IMR-90 (cell line): Measurements from ENCODE around the gene S100A12. TPM values are rescaled to one million over a fixed set of nuclear protein-coding genes. Genes with fewer than 3 reads are reported as not detected.

Experiments used
- ATAC-seq: fragments of 200-7000 bp; cut with Tn5 transposase; 2 replicates; pipeline ENCODE4 v1.9.1; 2020; ENCODE audit warnings: low read depth, mild to moderate bottlenecking, moderate library complexity
- BruUV-seq: library from RNA; stranded (reverse); fragments of 400-500 nt; replicated peaks from 2 replicates; lab custom pipeline; 2021; lab: Mats Ljungman, UMichigan
- CTCF ChIA-PET: fragments of 300-600 bp; formaldehyde crosslinking; extraction: SDS; loops from one replicate; lab custom pipeline; 2021; ENCODE audit warnings: antibody characterized with exemption; lab: Yijun Ruan, JAX
- POLR2A ChIA-PET: fragments of 300-600 bp; sonication (Branson Sonifier 250); formaldehyde crosslinking; loops from one replicate; lab custom pipeline; 2022; ENCODE audit warnings: antibody characterized with exemption; ENCODE audit not compliant: unreplicated experiment; lab: Charles Lee
- DNase-seq: peaks from one replicate; pipeline ENCODE4 v3.0.0; 2013
- H2AFZ ChIP-seq: replicated peaks from 2 replicates; pipeline ENCODE3; 2013; ENCODE audit warnings: low read length, mild to moderate bottlenecking; ENCODE audit not compliant: poor library complexity
- H2AK5ac ChIP-seq: 2 replicates; pipeline ENCODE4 v1.6.1; 2013; ENCODE audit warnings: low read depth, low read length, inconsistent platforms
- H2AK9ac ChIP-seq: replicated peaks from 2 replicates; pipeline ENCODE3; 2013; ENCODE audit warnings: mild to moderate bottlenecking, low read depth, low read length, moderate library complexity; ENCODE audit not compliant: poor library complexity
- H2BK120ac ChIP-seq: 2 replicates; pipeline ENCODE4 v1.6.1; 2013; ENCODE audit warnings: low read depth, low read length, inconsistent platforms
- H2BK15ac ChIP-seq: 3 replicates; pipeline ENCODE4 v1.6.1; 2013; ENCODE audit warnings: low read depth, low read length, inconsistent platforms
- H2BK20ac ChIP-seq: 2 replicates; pipeline ENCODE4 v1.6.1; 2013; ENCODE audit warnings: low read depth, mild to moderate bottlenecking, inconsistent platforms, low read length, moderate library complexity
- H2BK5ac ChIP-seq: 2 replicates; pipeline ENCODE4 v1.6.1; 2013; ENCODE audit warnings: mild to moderate bottlenecking, low read depth, low read length, inconsistent platforms; ENCODE audit not compliant: poor library complexity, severe bottlenecking
- H3K14ac ChIP-seq: replicated peaks from 2 replicates; pipeline ENCODE4 v1.6.1; 2013; ENCODE audit warnings: low read depth, low read length, inconsistent platforms
- H3K18ac ChIP-seq: 2 replicates; pipeline ENCODE4 v1.6.1; 2013; ENCODE audit warnings: low read depth, low read length, control low read depth
- H3K23ac ChIP-seq: 2 replicates; pipeline ENCODE4 v1.6.1; 2013; ENCODE audit warnings: low read depth, low read length, inconsistent platforms
- H3K27ac ChIP-seq: 2 replicates; pipeline ENCODE4 v1.5.1; 2013; ENCODE audit warnings: mild to moderate bottlenecking, control low read depth, low read length; ENCODE audit not compliant: insufficient read depth
- H3K27me3 ChIP-seq: 2 replicates; pipeline ENCODE4 v1.6.1; 2013; ENCODE audit warnings: low read length; ENCODE audit not compliant: control insufficient read depth, insufficient read depth
- H3K36me3 ChIP-seq: 2 replicates; pipeline ENCODE4 v1.6.1; 2013; ENCODE audit warnings: low read length, mixed read lengths; ENCODE audit not compliant: control insufficient read depth, insufficient read depth
- H3K4ac ChIP-seq: 2 replicates; pipeline ENCODE4 v1.6.1; 2013; ENCODE audit warnings: low read depth, low read length, inconsistent platforms
- H3K4me1 ChIP-seq: 2 replicates; pipeline ENCODE4 v1.6.1; 2013; ENCODE audit warnings: low read length, mixed read lengths; ENCODE audit not compliant: control insufficient read depth, insufficient read depth
- H3K4me2 ChIP-seq: 2 replicates; pipeline ENCODE4 v1.6.1; 2013; ENCODE audit warnings: low read depth, mild to moderate bottlenecking, control low read depth, low read length, moderate library complexity
- H3K4me3 ChIP-seq: 2 replicates; pipeline ENCODE4 v1.5.1; 2013; ENCODE audit warnings: low read depth, mild to moderate bottlenecking, control low read depth, low read length, moderate library complexity; ENCODE audit not compliant: insufficient read depth
- H3K56ac ChIP-seq: 2 replicates; pipeline ENCODE4 v1.6.1; 2013; ENCODE audit warnings: low read length, inconsistent platforms; ENCODE audit not compliant: insufficient read depth; ENCODE audit errors: extremely low read depth
- H3K79me1 ChIP-seq, 2 experiments: 2 replicates each; pipeline ENCODE4 v1.6.1; 2013; ENCODE audit warnings: low read length in 2 of 2, inconsistent platforms in 1 of 2, low read depth in 1 of 2
- H3K9ac ChIP-seq: 2 replicates; pipeline ENCODE4 v1.6.1; 2013; ENCODE audit warnings: low read depth, low read length, control low read depth
- H3K9me1 ChIP-seq: 2 replicates; pipeline ENCODE4 v1.6.1; 2013; ENCODE audit warnings: low read length, inconsistent platforms; ENCODE audit not compliant: insufficient read depth
- H3K9me3 ChIP-seq: 2 replicates; pipeline ENCODE4 v1.6.1; 2013; ENCODE audit warnings: low read length; ENCODE audit not compliant: control insufficient read depth, insufficient read depth
- H4K20me1 ChIP-seq: 2 replicates; pipeline ENCODE4 v1.6.1; 2013; ENCODE audit warnings: low read length, inconsistent platforms; ENCODE audit not compliant: insufficient read depth
- H4K5ac ChIP-seq: 2 replicates; pipeline ENCODE4 v1.6.1; 2013; ENCODE audit warnings: mild to moderate bottlenecking, low read depth, low read length, control low read depth
- H4K8ac ChIP-seq, 2 experiments: 2 replicates each; pipeline ENCODE4 v1.6.1; 2013; ENCODE audit warnings: low read depth in 2 of 2, low read length in 2 of 2, control low read depth in 1 of 2, inconsistent platforms in 1 of 2
- H4K91ac ChIP-seq: 2 replicates; pipeline ENCODE4 v1.6.1; 2013; ENCODE audit warnings: low read depth, low read length, inconsistent platforms; ENCODE audit not compliant: insufficient read depth
- BHLHE40 ChIP-seq: fragments of 150-350 bp; IDR thresholded peaks from 2 replicates; pipeline ENCODE4 v1.6.1; 2016; ENCODE audit warnings: mild to moderate bottlenecking, low read depth, low read length
- CEBPB ChIP-seq: IDR thresholded peaks from 2 replicates; pipeline ENCODE4 v1.6.1; 2012; ENCODE audit warnings: low read depth, low read length, improper control_type of control experiment
- CHD1 ChIP-seq: IDR thresholded peaks from 2 replicates; pipeline ENCODE4 v1.6.1; 2012; ENCODE audit warnings: low read depth, low read length, improper control_type of control experiment
- CTCF ChIP-seq: conservative IDR thresholded peaks from 2 replicates; pipeline ENCODE4 v1.5.1; 2012; ENCODE audit warnings: mild to moderate bottlenecking, low read depth, low read length, improper control_type of control experiment
- ELK1 ChIP-seq: fragments of 150-350 bp; IDR thresholded peaks from 2 replicates; pipeline ENCODE4 v1.6.1; 2016; ENCODE audit warnings: low read depth, mild to moderate bottlenecking, low read length, moderate library complexity, borderline replicate concordance
- FOS ChIP-seq: fragments of 150-350 bp; IDR thresholded peaks from 2 replicates; pipeline ENCODE4 v1.6.1; 2016; ENCODE audit warnings: low read depth, low read length
- MAFK ChIP-seq: IDR thresholded peaks from 2 replicates; pipeline ENCODE4 v1.6.1; 2012; ENCODE audit warnings: low read depth, low read length, improper control_type of control experiment
- MAZ ChIP-seq: IDR thresholded peaks from 2 replicates; pipeline ENCODE4 v1.6.1; 2012; ENCODE audit warnings: low read depth, mild to moderate bottlenecking, low read length, improper control_type of control experiment, moderate library complexity, borderline replicate concordance
- MXI1 ChIP-seq: IDR thresholded peaks from 2 replicates; pipeline ENCODE4 v1.6.1; 2012; ENCODE audit warnings: low read depth, mild to moderate bottlenecking, low read length, moderate library complexity, borderline replicate concordance
- NFE2L2 ChIP-seq: fragments of 150-350 bp; IDR thresholded peaks from 2 replicates; pipeline ENCODE4 v1.6.1; 2016; ENCODE audit warnings: low read depth, mild to moderate bottlenecking, low read length
- POLR2A ChIP-seq: IDR thresholded peaks from 2 replicates; pipeline ENCODE4 v1.6.1; 2012; ENCODE audit warnings: mild to moderate bottlenecking, low read depth, low read length
- RAD21 ChIP-seq: IDR thresholded peaks from 2 replicates; pipeline ENCODE4 v1.6.1; 2012; ENCODE audit warnings: low read length, improper control_type of control experiment
- RCOR1 ChIP-seq: IDR thresholded peaks from 2 replicates; pipeline ENCODE4 v1.6.1; 2012; ENCODE audit warnings: mild to moderate bottlenecking, low read length, improper control_type of control experiment; ENCODE audit not compliant: insufficient replicate concordance
- RFX5 ChIP-seq: IDR thresholded peaks from 2 replicates; pipeline ENCODE4 v1.8.0; 2012; ENCODE audit warnings: low read depth, mild to moderate bottlenecking, low read length, moderate library complexity
- SMC3 ChIP-seq: fragments of 150-350 bp; IDR thresholded peaks from 2 replicates; pipeline ENCODE4 v1.6.1; 2016; ENCODE audit warnings: low read depth, mild to moderate bottlenecking, antibody characterized with exemption, low read length, moderate library complexity
- USF2 ChIP-seq: fragments of 150-350 bp; IDR thresholded peaks from 2 replicates; pipeline ENCODE4 v1.6.1; 2017; ENCODE audit warnings: mild to moderate bottlenecking, antibody characterized with exemption, low read length, low read depth
- WGBS, 2 experiments: methylation state at CpG; one replicate each; pipeline versions ENCODE4 v1.1.5 to v1.1.7; 2013; ENCODE audit warnings: missing lambda C conversion rate in 2 of 2; ENCODE audit not compliant: insufficient read length in 1 of 2; ENCODE audit errors: extremely low coverage in 2 of 2; 5-methylcytosine and 5-hydroxymethylcytosine counted together
- dilution Hi-C: fragments of 300-500 bp; cut with HindIII; formaldehyde crosslinking; loops from one replicate; pipeline ENCODE4 v1.14.3; 2018; ENCODE audit warnings: low sequenced_read_pairs; ENCODE audit not compliant: unreplicated experiment
- in situ Hi-C: fragments of 300-500 bp; cut with MboI; formaldehyde crosslinking; loops from 3 replicates; pipeline ENCODE4 v1.14.3; 2019; ENCODE audit warnings: low sequenced_read_pairs, inconsistent platforms, mixed read lengths
- intact Hi-C: fragments of 100-400 bp; cut with micrococcal nuclease; formaldehyde crosslinking; loops from 2 replicates; pipeline ENCODE4 v1.10.0; 2022
- polyA plus RNA-seq, 3 experiments: library from polyadenylated mRNA; depleted of rRNA; stranded (reverse); fragments of >200 nt; gene quantifications; 2 replicates each; pipeline ENCODE4 v1.2.3, GENCODE V29; 2012; ENCODE audit warnings: low replicate concordance in 1 of 3
- total RNA-seq: library from RNA; depleted of rRNA; stranded (reverse); fragments of >200 nt; gene quantifications from 2 replicates; pipeline ENCODE4 v1.2.3, GENCODE V29; 2012

S100A12 gene
- total and polyA plus RNA-seq, 2 of the 4 experiments (the other 2 are of a cell fraction): not detected

GRCh38 chr1:153417136-153417888, 41.9 kb upstream of the S100A12 start:
- 20% methylated on average over 1 of the region's 12 CpGs; no CpG with 5 or more reads in 1 of the 2 experiments for WGBS, 2 experiments
- in situ Hi-C loops: no loop called here

More at GRCh38 chr1:153417136-153417888, 41.9 kb upstream of the S100A12 start:
- ATAC-seq (no peak), DNase-seq (no peak)
- Histone ChIP-seq H2BK5ac (no peak overlapping the region), H3K4me2 (no peak overlapping the region), H4K5ac (no peak overlapping the region), H3K23ac (no peak overlapping the region), H3K36me3 (no peaks in the 10 kb centered on the region), H3K4ac (no peak overlapping the region), H3K4me3 (no peak overlapping the region), H3K14ac (no peak overlapping the region), H2BK15ac (no peak overlapping the region), H3K9me1 (no peaks in the 10 kb centered on the region), H4K91ac (no peak overlapping the region), H3K4me1 (no peaks in the 10 kb centered on the region), H2AK5ac (no peak overlapping the region), H2AK9ac (no peak overlapping the region), H4K20me1 (no peaks in the 10 kb centered on the region), H3K56ac (no peak overlapping the region), H2BK120ac (no peak overlapping the region), H3K18ac (no peak overlapping the region), H4K8ac (no peak overlapping the region), H3K79me1 (no peaks in the 10 kb centered on the region), H2AFZ (no peak overlapping the region), H3K9me3 (no peaks in the 10 kb centered on the region), H2BK20ac (no peak overlapping the region), H3K27ac (no peak overlapping the region), H3K27me3 (no peaks in the 10 kb centered on the region), H3K9ac (no peak overlapping the region)
- intact Hi-C loops: no loop called here
- no TSS peak for BruUV-seq
- TF ChIP-seq POLR2A (no peak), CTCF (no peak), BHLHE40 (no peak), CEBPB (no peak), MAZ (no peak), CHD1 (no peak), RAD21 (no peak), ELK1 (no peak), SMC3 (no peak), MXI1 (no peak), MAFK (no peak), FOS (no peak), USF2 (no peak), RCOR1 (no peak), NFE2L2 (no peak), RFX5 (no peak)
- dilution Hi-C loops: no loop called here
- POLR2A ChIA-PET: no interaction called here
- CTCF ChIA-PET: no interaction called here
